Measurements from ENCODE around the gene ASCL2.

GRCh38 chr11:2273771-2274170 is 3.4 kb upstream of the ASCL2 start:
- TF ChIP-seq EP300 (IDR thresholded peaks at IDR 0.05; ENCODE audit: low read depth) (no peak), CTCF (IDR thresholded peaks at IDR 0.05) (no peak), POLR2A (IDR thresholded peaks at IDR 0.05) (no peak)
